Measurements from ENCODE around the gene ALDH1L1.
"Not testable (repeated sequence)": the region's sequence is repeated elsewhere in the genome, so short reads cannot be mapped to it uniquely, and the experiment has no call there.

Gene ALDH1L1

GRCh38 chr3:126097801-126098200 is 82.6 kb downstream of the ALDH1L1 start:
- Histone ChIP-seq H3K9me3 (ENCODE audit: low read length) (peaks cover 4% of the 10 kb centered on the region), H2AFZ (ENCODE audit: low read depth, low read length) (no peak overlapping the region), H3K27me3 (ENCODE audit: insufficient read depth, low read length) (no peaks in the 10 kb centered on the region), H3K4me1 (ENCODE audit: insufficient read depth, low read length) (no peaks in the 10 kb centered on the region), H3K36me3 (ENCODE audit: insufficient read depth, low read length) (no peaks in the 10 kb centered on the region), H3K4me3 (ENCODE audit: low read length) (no peak overlapping the region)

- not testable (repeated sequence) for H3K27me3 ChIP-seq (ENCODE audit: insufficient read depth, low read length); H2AFZ ChIP-seq (ENCODE audit: low read depth, low read length); H3K4me3 ChIP-seq (ENCODE audit: low read length); H3K36me3 ChIP-seq (ENCODE audit: insufficient read depth, low read length); H3K4me1 ChIP-seq (ENCODE audit: insufficient read depth, low read length); H3K9me3 ChIP-seq (ENCODE audit: low read length)
Observed at GRCh38 chr3:126096274-126096673, 84.1 kb downstream of the ALDH1L1 start.

DNA sequence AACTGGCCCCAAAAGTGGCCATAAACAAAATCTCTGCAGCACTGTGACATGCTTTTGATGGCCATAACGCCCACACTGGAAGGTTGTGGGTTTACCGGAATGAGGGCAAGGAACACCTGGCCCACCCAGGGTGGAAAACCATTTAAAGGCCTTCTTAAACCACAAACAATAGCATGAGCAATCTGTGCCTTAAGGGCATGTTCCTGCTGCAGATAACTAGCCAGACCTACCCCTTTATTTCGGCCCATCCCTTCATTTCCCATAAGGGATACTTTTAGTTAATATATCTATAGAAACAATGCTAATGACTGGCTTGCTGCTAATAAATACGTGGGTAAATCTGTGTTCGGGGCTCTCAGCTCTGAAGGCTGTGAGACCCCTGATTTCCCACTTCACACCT is 88.3 kb downstream of the ALDH1L1 start:
- not testable (repeated sequence) for H2AFZ ChIP-seq (ENCODE audit: low read depth, low read length); H3K36me3 ChIP-seq (ENCODE audit: insufficient read depth, low read length); H3K4me3 ChIP-seq (ENCODE audit: low read length); H3K4me1 ChIP-seq (ENCODE audit: insufficient read depth, low read length); H3K27me3 ChIP-seq (ENCODE audit: insufficient read depth, low read length); H3K9me3 ChIP-seq (ENCODE audit: low read length)

GRCh38 chr3:126087552-126088175 is 92.7 kb downstream of the ALDH1L1 start:
- H2AFZ ChIP-seq (ENCODE audit: low read depth, low read length): no peak overlapping the region
- peaks cover 3% of the 10 kb centered on the region for H3K9me3 ChIP-seq (ENCODE audit: low read length)
- peaks cover 6% of the 10 kb centered on the region for H3K4me1 ChIP-seq (ENCODE audit: insufficient read depth, low read length)
- no peaks in the 10 kb centered on the region for H3K36me3 ChIP-seq (ENCODE audit: insufficient read depth, low read length)
- no peaks in the 10 kb centered on the region for H3K27me3 ChIP-seq (ENCODE audit: insufficient read depth, low read length)
- H3K4me3 ChIP-seq (ENCODE audit: low read length): no peak overlapping the region

DNA sequence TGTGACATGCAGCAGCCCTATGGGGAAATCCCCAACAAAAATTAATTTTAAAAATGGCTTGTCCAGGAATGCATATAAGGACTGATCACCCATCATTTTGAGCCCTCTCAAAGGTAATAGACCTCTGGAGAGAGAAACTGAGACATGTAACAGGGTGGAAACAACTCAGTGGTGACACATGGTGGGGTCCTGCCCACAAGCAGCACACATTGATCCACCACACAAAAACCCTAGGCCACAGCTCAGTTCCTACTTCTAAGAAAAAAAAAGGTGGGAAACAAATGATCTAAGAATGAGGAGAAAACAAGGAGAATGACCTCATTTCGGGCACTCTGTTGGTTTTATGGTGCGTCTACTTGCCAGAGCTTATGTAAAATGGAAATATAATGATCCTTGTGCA is 94.5 kb downstream of the ALDH1L1 start:
- Histone ChIP-seq H3K4me1 (ENCODE audit: insufficient read depth, low read length) (peaks cover 6% of the 10 kb centered on the region), H3K36me3 (ENCODE audit: insufficient read depth, low read length) (no peaks in the 10 kb centered on the region), H3K4me3 (ENCODE audit: low read length) (no peak overlapping the region), H2AFZ (ENCODE audit: low read depth, low read length) (no peak overlapping the region), H3K27me3 (ENCODE audit: insufficient read depth, low read length) (no peaks in the 10 kb centered on the region), H3K9me3 (ENCODE audit: low read length) (peaks cover 6% of the 10 kb centered on the region)

- Histone ChIP-seq H3K27me3 (ENCODE audit: insufficient read depth, low read length) (no peaks in the 10 kb centered on the region), H2AFZ (ENCODE audit: low read depth, low read length) (no peak overlapping the region), H3K4me3 (ENCODE audit: low read length) (no peak overlapping the region), H3K36me3 (ENCODE audit: insufficient read depth, low read length) (no peaks in the 10 kb centered on the region), H3K4me1 (ENCODE audit: insufficient read depth, low read length) (peaks cover 6% of the 10 kb centered on the region), H3K9me3 (ENCODE audit: low read length) (peaks cover 7% of the 10 kb centered on the region)
Observed at GRCh38 chr3:126085276-126085675, 95.1 kb downstream of the ALDH1L1 start.

- peaks cover 6% of the 10 kb centered on the region for H3K4me1 ChIP-seq (ENCODE audit: insufficient read depth, low read length)
- peaks cover 7% of the 10 kb centered on the region for H3K9me3 ChIP-seq (ENCODE audit: low read length)
- H2AFZ ChIP-seq (ENCODE audit: low read depth, low read length): peak overlapping the region; percentile 80
- H3K36me3 ChIP-seq (ENCODE audit: insufficient read depth, low read length): no peaks in the 10 kb centered on the region
- H3K4me3 ChIP-seq (ENCODE audit: low read length): peak overlapping the region; percentile 87
- no peaks in the 10 kb centered on the region for H3K27me3 ChIP-seq (ENCODE audit: insufficient read depth, low read length)
Observed at GRCh38 chr3:126084768-126085180, 95.6 kb downstream of the ALDH1L1 start.

DNA sequence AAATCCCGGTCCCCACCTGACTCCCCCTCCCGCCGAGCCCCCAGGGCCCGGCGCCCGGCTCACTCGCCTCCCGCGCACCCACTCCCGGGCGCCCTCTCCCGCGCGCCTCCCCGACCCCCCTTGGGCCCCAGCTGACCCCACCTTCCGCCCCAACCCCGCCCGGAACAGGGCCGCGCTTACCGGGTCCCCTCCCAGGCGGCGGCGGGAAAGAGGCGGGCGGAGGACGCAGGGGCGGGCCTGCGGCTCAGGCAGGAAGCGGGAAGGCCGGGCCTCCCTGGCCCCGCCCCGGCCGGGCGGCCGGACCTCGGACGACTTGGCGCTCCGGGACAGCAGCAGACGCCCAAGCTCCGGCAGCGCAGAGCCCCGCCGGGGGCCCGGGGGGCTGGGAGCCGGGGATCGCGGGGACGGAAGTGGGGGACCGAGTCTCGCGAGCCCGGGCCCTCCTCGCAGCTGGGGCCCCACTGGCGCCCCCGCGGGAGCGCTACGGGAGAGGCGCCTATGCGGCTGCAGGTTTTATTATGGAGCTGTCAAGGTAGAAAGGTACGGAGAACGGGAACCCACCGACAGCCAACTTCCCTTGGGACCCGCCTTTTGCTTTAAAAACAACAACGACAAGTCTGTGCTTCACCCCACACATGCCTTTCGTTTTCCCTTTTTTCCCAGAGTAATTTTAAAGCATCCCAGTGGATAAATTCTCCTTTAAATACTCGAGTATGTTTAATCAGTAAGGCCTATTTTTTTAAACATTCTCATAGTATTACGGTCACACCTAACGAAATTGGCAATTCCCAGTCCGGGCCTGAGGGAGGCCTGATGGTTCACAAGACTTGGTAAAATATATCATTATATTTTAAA is 96.2 kb downstream of the ALDH1L1 start, which contains the start of gene SLC41A3:
TSS of gene SLC41A3 (minus strand) at position 212 of the 855 bp plus-strand sequence. CDS start 15,905 bp downstream, outside the sequence.
- Histone ChIP-seq H3K4me1 (ENCODE audit: insufficient read depth, low read length) (peaks cover 6% of the 10 kb centered on the region), H3K4me3 (ENCODE audit: low read length) (peak within 1 kb of the TSS; percentile 87), H3K36me3 (ENCODE audit: insufficient read depth, low read length) (no peaks in the 10 kb centered on the region), H2AFZ (ENCODE audit: low read depth, low read length) (peak within 1 kb of the TSS; percentile 80), H3K9me3 (ENCODE audit: low read length) (peaks cover 7% of the 10 kb centered on the region), H3K27me3 (ENCODE audit: insufficient read depth, low read length) (no peaks in the 10 kb centered on the region)

DNA sequence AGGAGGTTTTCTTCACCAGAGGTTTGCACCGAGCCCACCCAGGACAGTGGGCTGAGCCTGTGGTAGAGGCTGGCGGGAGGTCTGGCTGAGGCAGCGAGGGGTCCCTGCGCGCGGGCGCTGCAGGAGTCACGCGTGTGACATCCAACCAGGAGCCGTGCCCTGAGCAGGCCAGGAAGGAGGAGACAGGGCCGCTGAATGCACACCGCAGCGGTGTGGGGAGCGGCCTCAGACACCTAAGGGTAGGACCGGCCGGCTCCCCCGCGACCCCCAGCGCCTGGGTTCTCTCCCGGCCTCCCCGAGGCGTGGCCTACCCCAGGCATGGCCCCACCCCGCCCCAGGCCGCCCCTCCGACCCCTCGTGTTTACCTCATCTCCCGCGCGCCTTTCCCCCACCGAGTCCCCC is 96.9 kb downstream of the ALDH1L1 start:
- H3K4me1 ChIP-seq (ENCODE audit: insufficient read depth, low read length): peaks cover 6% of the 10 kb centered on the region
- H3K27me3 ChIP-seq (ENCODE audit: insufficient read depth, low read length): no peaks in the 10 kb centered on the region
- H3K4me3 ChIP-seq (ENCODE audit: low read length): peak overlapping the region; percentile 87
- H3K36me3 ChIP-seq (ENCODE audit: insufficient read depth, low read length): no peaks in the 10 kb centered on the region
- H2AFZ ChIP-seq (ENCODE audit: low read depth, low read length): peak overlapping the region; percentile 80
- peaks cover 4% of the 10 kb centered on the region for H3K9me3 ChIP-seq (ENCODE audit: low read length)

DNA sequence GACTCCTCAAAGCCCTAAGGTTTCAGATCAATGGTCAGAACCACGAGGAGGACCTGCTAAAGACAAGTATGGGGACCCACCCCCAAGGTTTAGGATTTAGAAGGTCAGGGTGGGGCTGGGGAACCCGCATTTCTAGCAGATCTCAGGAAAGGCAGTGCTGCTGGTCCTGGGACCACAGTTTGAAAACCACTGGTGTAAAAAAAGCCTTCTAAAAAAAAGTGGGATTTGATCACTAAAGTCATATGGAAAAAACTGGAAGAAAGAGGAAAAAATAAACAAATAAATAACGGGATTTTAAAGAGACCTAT is 97.3 kb downstream of the ALDH1L1 start:
- peaks cover 6% of the 10 kb centered on the region for H3K4me1 ChIP-seq (ENCODE audit: insufficient read depth, low read length)
- H3K4me3 ChIP-seq (ENCODE audit: low read length): peak overlapping the region; percentile 87
- no peaks in the 10 kb centered on the region for H3K36me3 ChIP-seq (ENCODE audit: insufficient read depth, low read length)
- H2AFZ ChIP-seq (ENCODE audit: low read depth, low read length): peak overlapping the region; percentile 80
- H3K27me3 ChIP-seq (ENCODE audit: insufficient read depth, low read length): no peaks in the 10 kb centered on the region
- peaks cover 4% of the 10 kb centered on the region for H3K9me3 ChIP-seq (ENCODE audit: low read length)

DNA sequence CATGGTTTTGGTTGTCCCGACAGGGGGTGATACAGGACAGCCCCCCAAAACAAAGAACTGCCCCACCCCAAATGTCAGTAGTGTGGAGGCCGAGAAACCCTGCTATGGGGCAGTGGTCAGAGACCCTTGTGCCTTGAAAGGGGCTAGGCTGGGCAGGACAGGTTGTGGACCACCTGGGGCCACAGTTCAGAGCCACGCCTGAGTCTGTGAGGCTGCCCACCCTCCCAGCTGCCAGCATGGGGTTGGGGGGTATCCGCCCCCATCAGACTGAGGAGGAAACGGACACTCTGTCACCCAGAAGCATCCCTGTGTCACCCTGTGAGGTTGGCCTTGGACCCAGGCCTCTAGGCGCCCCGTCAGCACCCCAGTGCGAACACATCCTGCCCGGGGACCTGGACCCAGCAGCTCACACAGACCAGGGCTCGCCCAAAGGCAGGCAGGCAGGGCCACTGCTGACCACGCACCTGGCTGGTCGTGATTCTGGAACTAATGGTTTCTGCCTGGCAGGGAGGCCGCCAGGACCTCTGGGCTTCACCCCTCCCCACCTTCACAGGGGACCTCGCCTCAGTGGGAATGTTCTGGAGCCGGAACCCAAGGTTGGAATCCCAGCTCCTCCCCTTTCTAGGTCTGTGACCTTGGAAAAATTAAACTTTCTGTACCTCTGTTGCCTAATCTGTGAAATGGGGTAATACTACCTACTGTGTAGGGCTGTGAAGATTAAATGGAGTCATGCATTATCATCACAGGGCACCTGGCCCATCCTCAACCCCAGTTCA is 97.8 kb downstream of the ALDH1L1 start:
- Histone ChIP-seq H3K4me3 (ENCODE audit: low read length) (peak overlapping the region; percentile 87), H3K27me3 (ENCODE audit: insufficient read depth, low read length) (no peaks in the 10 kb centered on the region), H2AFZ (ENCODE audit: low read depth, low read length) (no peak overlapping the region), H3K36me3 (ENCODE audit: insufficient read depth, low read length) (no peaks in the 10 kb centered on the region), H3K9me3 (ENCODE audit: low read length) (peaks cover 4% of the 10 kb centered on the region), H3K4me1 (ENCODE audit: insufficient read depth, low read length) (peaks cover 6% of the 10 kb centered on the region)

DNA sequence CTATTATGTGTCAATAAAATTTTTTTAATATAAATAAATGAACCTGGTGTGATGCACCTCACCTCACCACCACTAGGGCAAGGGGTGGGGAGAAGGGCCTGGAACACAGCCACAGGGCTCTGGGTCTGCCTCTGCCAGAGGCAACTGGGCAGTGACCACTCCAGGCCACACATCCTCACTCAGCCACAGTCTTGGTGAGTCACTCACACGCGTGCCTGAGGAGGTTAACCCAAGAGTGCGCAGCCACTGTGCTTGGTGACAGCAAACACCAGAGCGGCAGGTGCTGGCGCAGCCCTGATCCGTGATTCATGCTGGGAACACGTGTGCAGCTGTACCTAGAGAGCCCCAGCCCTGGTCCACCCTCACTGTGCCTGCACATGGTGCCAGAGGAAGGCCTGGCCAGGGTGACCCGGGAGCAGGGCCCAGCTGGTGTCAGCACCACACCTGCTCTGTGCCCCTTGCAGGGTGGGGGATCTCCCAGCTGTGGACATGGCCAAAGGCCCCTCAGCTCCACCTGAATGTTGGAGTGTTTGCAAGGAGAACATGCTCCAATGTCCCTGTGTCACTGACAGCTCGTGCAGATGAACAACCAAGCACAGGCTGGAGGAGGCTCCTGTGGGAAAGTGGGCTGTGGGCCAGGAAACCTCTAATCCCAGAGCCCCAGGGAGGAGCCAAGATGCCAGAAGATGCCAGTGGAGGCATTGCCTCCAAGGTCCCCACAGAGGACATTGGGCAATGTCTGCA is 98.6 kb downstream of the ALDH1L1 start:
- Histone ChIP-seq H2AFZ (ENCODE audit: low read depth, low read length) (no peak overlapping the region), H3K4me3 (ENCODE audit: low read length) (no peak overlapping the region), H3K9me3 (ENCODE audit: low read length) (peaks cover 4% of the 10 kb centered on the region), H3K4me1 (ENCODE audit: insufficient read depth, low read length) (peaks cover 6% of the 10 kb centered on the region), H3K36me3 (ENCODE audit: insufficient read depth, low read length) (no peaks in the 10 kb centered on the region), H3K27me3 (ENCODE audit: insufficient read depth, low read length) (no peaks in the 10 kb centered on the region)
